Measurements from ENCODE around the gene NELFB.
"Not testable (repeated sequence)": the region's sequence is repeated elsewhere in the genome, so short reads cannot be mapped to it uniquely, and the experiment has no call there.

NELFB gene

GRCh38 chr9:137235424-137236237 is 19.5 kb upstream of the NELFB start:
- TF ChIP-seq GATA1 (IDR thresholded peaks at IDR 0.05; ENCODE audit: low read depth, low read length) (no peak), POLR2A (IDR thresholded peaks at IDR 0.05; ENCODE audit: low read length) (no peak)
- DNase-seq, result no peak

- TF ChIP-seq GATA1 (IDR thresholded peaks at IDR 0.05; ENCODE audit: low read depth, low read length), result no peak
- TF ChIP-seq POLR2A (IDR thresholded peaks at IDR 0.05; ENCODE audit: low read length), result no peak
- DNase-seq, result peak; percentile 89 to 93
Observed at GRCh38 chr9:137236238-137236935, 18.7 kb upstream of the NELFB start.

- TF ChIP-seq POLR2A (IDR thresholded peaks at IDR 0.05; ENCODE audit: low read length) (no peak), GATA1 (IDR thresholded peaks at IDR 0.05; ENCODE audit: low read depth, low read length) (no peak)
- DNase-seq, result no peak
Observed at GRCh38 chr9:137236936-137237421, 18.1 kb upstream of the NELFB start.

- DNase-seq, result no peak
Observed at GRCh38 chr9:137237759-137238726, 17.1 kb upstream of the NELFB start.

GRCh38 chr9:137239541-137240200 is 15.5 kb upstream of the NELFB start:
- not testable (repeated sequence) for DNase-seq

More at GRCh38 chr9:137237759-137238726, 17.1 kb upstream of the NELFB start:
- no peak for TF ChIP-seq POLR2A (IDR thresholded peaks at IDR 0.05; ENCODE audit: low read length)
- TF ChIP-seq GATA1 (IDR thresholded peaks at IDR 0.05; ENCODE audit: low read depth, low read length), result no peak

GRCh38 chr9:137240318-137240840 is 14.7 kb upstream of the NELFB start:
- TF ChIP-seq GATA1 (IDR thresholded peaks at IDR 0.05; ENCODE audit: low read depth, low read length) (no peak), POLR2A (IDR thresholded peaks at IDR 0.05; ENCODE audit: low read length) (no peak)
- peak; percentile 90 to 91 for DNase-seq

- TF ChIP-seq GATA1 (IDR thresholded peaks at IDR 0.05; ENCODE audit: low read depth, low read length) (no peak), POLR2A (IDR thresholded peaks at IDR 0.05; ENCODE audit: low read length) (peak; percentile 100)
- peak; percentile 100 for DNase-seq
Observed at GRCh38 chr9:137240841-137241489, 14.2 kb upstream of the NELFB start, which contains the start of gene TUBB4B. TUBB4B (plus strand) TSS chr9:137241287; CDS start chr9:137241361, 74 bp downstream.

GRCh38 chr9:137241490-137242268 is 13.4 kb upstream of the NELFB start:
- no peak for TF ChIP-seq POLR2A (IDR thresholded peaks at IDR 0.05; ENCODE audit: low read length)
- no peak for TF ChIP-seq GATA1 (IDR thresholded peaks at IDR 0.05; ENCODE audit: low read depth, low read length)
- peak; percentile 84 to 91 for DNase-seq

- DNase-seq, result peak; percentile 55 to 69
- peak; percentile 10 for TF ChIP-seq POLR2A (IDR thresholded peaks at IDR 0.05; ENCODE audit: low read length)
- TF ChIP-seq GATA1 (IDR thresholded peaks at IDR 0.05; ENCODE audit: low read depth, low read length), result no peak
Observed at GRCh38 chr9:137242269-137243203, 12.6 kb upstream of the NELFB start.

- DNase-seq, result not testable (repeated sequence)
Observed at GRCh38 chr9:137243266-137243625, 11.9 kb upstream of the NELFB start.
